DMS153 treated with DMSO at 0.1 percent for 48 hours (cell line): ENCODE results near the gene METRN.
A peak's percentile ranks its signal among the peaks of the same experiment; 100 is the strongest.
"Not testable (repeated sequence)": the region's sequence is repeated elsewhere in the genome, so short reads cannot be mapped to it uniquely, and the experiment has no call there.

Experiments used
- DNase-seq: peaks from one replicate; lab custom pipeline; 2025; ENCODE audit not compliant: unreplicated experiment; lab: John Stamatoyannopoulos, UW

METRN gene

DNA sequence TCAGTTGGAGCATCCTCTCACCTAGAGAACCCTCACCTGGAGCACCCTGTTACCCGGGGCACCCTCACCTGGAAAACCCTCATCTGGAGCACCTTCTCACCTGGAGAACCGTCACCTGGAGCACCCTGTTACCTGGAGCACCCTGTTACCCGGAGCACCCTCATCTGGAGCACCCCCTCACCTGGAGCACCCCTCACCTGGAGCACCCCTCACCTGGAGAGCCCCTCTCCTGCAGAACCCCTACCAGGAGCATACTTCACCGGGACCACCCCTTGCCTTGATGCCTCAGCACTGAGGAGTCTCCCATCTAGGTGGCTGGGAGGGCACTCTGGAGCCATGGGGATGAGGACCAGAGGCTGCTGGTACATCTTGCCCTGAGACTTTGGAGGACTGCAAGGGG lies 6.0 kb upstream of the METRN start:
- DNase-seq, result no peak

DNA sequence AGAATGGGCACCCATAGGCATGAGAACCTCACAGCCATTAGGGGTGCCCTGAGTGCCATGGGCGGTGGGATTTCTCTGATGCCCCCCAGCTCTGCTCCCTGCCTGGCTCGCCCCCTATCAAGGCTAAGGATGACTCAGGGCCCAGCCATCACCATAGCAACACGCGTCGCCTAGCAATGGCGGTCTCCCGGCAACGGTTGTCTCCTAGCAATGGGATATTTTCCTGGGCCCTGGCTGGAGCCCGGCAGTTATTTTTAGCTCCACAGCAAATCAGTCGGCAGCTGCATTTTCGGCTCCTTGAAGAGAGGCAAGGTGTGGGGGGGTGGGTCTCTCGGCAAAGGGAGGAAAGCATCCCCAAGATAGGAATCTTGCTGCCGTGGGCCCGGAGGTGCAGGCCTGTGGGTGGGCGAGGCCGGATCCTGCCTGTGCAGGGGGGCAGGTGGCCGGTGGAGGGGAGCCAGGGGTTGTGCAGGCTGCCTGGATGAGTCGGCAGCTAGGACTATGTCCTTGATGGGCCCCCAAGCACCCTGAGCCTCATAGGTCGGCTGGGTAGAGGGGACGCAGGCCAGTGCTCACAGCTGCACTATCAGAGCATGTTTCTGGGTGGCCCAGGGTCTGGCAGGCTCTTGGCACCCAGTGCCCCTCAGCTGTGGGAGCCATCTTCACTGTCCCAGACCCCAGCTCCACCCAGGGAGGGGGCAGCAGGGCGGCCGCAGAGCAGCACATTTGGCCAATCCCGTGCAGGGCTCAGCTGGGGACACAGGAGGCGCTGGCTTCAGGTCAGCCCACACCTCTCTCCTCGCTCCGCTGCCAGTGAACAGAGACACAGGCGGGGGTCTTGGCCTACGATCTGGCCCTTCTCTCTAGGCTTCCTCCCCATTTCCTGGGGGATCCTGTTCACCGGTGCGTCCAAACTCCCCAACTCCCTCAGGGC lies 5.1 kb upstream of the METRN start:
- peak; percentile 72 for DNase-seq

DNA sequence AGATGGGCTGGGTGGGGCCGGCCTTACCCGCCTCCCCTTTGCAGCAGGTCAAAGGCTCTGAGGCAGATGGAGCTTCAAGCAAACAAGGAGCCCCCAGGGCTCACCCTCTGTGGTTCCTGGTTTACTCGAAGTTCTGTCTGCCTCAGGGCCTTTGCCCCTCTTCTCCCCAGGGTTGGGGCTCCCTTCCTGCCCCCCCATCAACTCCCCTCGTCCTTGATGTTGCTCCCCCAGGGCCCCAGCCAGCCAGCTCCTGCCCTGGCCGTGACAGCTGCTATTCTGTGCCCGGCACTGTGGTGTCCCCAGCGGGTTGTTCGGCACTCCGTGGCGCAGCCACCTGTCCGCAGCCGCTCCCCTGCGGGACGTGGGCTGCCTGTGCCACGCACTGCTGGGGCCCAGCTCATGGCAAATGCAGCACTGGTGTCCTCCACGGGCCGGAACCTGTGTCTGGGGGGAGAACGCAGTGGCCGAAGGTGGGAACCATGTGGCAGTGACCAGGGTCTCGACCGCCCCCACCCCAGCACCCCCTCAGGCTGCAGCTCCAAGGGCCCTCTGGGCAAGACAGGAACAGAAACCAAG lies 4.3 kb upstream of the METRN start:
- no peak for DNase-seq

DNA sequence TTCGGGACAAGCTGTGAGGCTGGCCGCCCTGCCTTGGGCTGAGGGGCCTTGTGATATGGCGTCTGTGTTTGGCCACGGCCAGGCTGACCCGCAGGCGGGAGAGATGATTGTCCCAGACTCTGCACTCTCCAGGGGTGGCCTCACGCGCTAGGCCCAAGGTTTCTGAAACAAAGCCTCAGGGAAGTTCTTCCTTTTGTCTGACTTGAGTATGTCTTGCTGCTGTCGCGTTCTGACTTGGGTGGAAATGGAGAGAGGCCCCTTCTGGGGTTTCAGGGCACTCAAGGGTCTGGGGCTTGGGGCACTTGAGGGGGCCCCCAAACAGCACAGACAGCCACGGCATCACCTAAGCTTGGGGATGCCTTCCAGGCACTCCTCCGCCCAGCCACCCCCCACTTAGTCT lies 3.8 kb upstream of the METRN start:
- no peak for DNase-seq

DNA sequence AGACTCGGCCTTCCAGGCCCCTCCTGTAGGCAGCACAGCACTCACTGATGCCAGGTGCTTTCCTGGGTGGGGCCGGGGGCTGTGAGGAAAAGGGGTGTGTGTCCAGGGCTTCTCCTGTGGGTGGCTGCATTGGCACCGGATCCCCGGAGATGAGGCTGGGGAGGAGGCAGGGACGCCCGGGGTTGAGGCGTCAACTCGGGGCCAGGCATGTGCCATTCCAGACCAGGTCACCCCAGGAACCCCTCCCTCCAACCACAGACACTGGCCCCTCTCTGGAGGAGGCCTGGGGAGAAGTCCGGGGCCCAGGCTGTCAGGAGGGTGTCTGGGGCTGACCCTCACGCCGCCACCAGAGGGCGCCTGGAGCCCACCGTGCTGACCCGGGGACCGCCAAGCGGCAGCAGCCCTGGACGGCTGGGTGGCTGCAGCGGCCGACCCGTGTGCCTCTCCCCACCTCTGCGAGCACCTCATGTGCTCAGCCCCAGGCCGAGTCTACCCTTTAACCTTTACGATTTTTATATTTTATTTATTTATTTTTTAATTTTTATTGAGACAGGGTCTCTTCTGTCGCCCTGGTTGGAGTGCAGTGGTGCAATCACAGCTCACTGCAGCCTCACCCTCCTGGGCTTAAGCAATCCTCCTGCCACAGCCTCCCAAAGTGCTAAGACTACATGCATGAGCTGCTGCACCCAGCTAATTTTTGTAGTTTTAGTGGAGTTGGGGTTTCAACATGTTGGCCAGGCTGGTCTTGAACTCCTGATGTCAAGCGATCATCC lies 3.2 kb upstream of the METRN start:
- DNase-seq, result peak; percentile 37

DNA sequence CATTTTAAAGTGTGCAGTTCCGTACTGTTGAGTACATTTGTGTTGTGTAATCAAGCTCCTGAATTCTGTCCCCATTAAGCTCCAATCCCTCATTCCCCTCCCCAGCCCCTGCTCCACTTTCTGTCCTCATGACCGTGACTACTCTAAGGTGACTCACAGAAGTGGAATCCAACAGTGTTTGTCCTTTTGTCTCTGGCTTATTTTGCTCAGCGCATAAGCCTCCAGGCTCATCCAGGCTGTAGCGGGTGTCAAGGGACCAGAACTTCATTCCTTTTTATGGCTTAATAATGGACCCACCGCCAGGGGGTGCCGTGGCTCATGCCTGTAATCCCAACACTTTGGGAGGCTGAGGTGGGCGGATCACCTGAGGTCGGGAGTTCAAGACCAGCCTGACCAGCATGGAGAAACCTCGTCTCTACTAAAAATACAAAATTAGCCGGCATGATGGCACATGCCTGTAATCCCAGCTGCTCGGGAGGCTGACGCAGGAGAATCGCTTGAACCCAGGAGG lies 2.1 kb upstream of the METRN start:
- DNase-seq, result not testable (repeated sequence)

DNA sequence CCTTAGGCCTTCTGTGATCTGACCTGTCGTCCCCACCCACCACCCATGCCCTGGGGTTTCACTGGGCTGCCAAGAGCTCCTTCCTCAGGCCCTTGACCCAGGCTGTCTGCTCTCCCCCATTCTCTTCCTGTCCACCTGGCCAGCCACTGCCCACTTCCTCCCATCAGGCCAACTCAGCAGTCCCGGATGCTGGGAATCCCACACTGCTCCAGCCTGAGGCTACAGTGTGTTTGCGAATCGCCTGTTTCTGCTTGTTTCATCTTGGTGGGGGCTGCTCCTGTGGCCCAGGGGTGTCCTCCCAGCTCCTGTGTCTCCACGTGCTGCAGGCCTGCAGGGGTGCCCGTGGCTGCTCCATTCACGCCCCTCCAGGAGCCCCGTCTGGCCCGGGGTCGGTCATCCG lies 839 bp upstream of the METRN start:
- DNase-seq, result no peak

DNA sequence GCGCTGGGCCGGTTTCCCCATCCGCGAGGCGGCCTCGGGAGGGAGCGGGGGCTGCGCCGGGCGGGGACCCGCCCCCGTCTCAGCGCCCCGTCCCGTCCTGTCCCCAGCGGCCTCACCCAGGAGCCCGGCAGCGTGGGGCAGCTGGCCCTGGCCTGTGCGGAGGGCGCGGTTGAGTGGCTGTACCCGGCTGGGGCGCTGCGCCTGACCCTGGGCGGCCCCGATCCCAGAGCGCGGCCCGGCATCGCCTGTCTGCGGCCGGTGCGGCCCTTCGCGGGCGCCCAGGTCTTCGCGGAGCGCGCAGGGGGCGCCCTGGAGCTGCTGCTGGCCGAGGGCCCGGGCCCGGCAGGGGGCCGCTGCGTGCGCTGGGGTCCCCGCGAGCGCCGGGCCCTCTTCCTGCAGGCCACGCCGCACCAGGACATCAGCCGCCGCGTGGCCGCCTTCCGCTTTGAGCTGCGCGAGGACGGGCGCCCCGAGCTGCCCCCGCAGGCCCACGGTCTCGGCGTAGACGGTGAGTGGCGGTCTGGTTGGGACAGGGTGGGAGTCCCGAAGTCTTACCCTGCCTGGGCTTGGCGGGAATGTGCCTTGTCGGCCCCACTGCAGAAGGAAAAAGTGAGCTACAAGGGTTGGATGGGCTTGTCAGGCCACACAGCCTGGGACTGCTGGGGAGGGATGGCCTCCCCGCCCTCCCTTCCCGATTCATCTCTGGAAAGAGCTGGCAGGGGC lies 720 bp downstream of the METRN start:
- no peak for DNase-seq

DNA sequence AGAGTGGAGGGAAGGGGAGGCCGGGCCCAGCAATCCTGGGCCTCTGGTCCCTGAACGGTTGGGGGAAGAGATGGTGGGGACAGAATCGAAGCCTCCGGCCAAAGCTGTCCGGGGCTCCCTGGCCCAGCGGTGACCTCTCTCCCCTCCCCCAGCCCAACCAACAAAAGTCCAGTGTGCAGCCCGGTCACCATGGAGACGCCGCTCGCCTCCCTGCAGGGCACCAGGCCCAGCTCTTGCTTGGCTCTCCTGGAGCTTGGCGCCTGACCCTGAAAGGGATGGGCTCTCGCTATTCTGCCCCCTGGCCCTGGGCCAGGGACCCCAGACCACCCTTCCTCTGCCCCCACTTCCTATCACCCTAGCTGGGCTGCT lies 1.3 kb downstream of the METRN start:
- DNase-seq, result no peak

DNA sequence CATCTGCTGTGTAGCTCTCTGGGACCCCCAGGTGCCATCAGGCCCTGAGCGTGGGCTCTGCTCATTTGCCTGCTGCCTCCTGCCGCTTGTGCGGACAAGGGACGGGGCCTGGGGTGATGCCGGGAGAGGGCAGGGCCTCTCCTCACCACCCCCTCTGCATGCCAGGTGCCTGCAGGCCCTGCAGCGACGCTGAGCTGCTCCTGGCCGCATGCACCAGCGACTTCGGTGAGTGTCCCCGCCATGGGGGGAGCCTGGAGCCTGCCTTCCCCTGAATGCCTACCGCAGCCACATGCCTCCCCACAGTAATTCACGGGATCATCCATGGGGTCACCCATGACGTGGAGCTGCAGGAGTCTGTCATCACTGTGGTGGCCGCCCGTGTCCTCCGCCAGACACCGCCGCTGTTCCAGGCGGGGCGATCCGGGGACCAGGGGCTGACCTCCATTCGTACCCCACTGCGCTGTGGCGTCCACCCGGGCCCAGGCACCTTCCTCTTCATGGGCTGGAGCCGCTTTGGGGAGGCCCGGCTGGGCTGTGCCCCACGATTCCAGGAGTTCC lies 1.9 kb downstream of the METRN start:
- no peak for DNase-seq

DNA sequence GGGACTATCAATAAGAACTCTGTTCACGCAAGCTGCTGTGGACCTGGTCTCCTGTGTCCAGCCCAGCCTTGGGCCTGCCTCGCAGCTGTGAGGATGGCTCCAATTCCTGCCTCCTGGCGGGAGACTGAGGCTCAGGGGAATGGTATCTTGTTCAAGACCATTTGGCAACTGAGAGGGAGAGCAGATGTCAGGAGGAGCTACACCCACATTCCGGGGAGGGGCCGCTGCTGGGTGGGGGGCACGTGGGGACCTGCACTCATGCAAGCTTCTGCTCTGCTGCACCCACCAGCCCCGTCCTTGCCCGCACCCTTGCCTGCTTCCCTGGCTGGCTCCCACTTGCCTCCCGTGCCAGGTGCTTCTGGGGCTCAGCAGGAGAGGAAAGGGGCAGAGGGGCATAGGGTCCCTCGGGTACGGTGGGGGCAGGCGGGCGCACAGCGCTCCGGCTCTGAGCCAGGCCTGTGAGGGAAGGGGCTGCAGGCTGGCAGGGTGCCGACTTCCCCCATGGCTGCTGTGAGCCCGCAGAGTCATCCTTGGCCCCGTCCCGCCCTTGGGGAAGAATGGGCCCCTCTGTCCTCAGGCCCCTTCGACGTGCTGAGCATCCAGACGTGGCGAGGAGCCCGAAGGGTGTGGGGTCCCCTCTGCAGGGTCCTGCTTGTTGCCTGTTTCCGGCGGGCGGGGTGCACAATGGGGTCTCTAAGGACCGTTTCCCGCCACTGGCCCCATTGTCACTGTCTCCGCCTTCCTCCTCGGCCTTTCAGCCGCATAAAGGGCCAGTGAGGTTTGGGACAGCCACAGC lies 2.7 kb downstream of the METRN start:
- no peak for DNase-seq

DNA sequence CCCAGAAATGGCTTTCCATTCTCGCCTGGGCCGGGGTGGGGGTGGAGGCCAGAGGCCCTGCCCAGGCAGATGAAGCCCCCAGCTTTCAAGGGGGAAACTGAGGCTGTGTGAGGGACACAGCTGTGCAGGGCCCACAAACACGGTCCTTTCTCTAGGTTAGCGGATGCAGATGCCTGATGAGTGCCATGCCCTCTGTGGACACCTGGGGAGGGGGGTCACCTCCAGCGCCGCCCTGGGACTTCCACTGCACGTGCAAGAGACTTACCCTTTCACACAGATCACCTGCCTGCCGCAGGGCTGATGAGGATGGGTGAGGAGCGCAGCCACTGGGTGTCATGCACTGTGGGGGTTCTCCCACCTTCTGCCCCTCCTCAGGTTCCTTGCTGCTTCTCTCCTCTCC lies 3.5 kb downstream of the METRN start:
- no peak for DNase-seq

DNA sequence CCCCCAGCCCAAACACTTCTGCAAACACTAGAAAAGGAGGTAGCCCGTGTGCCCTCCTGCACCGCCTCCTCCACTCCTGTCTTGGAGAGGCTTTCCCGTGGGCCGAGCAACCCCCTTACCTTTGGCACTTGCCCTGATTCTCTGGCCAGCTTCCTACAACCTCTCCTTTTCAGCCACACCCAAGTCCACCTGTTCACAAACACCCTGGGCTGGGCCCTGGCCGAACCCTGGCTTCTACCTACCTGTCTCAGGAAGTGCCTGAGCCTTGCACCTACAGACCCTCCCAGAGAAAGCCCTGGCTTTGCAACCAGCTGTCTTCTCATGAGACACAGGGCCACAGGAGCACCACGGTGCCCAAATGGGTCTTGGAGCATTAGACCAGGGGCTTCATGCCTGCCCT lies 4.0 kb downstream of the METRN start:
- DNase-seq, result no peak

DNA sequence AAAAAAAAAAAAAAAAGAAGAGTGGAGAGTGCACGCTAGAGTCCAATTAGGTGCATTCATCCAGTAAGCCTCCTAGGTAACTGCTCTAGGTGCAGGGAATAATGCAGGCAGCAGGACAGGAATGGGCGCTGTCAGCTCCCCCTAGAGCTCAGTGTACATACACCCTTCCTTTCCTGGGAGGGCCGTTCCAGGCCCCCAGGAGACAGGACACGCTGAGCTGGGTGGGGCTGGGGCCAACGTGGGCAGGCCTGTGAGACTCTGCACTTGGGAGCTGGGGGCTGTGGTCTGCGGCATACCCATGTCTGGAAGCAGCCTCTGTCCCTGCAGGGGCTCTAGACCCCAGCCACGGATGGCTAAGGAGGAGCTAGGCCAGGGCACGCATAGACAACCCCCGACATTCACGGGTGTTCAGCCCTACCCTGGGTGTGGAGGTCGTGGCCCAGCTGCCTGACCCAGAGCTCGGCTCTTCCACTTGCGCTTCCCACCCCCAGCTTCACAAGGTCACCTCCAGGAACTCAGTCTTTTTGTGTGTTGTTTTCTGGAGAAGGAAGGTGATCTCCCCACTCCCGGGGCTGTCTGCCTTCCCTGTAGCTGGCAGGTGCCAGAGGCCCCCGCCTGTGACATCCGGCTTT lies 5.0 kb downstream of the METRN start:
- DNase-seq, result no peak

DNA sequence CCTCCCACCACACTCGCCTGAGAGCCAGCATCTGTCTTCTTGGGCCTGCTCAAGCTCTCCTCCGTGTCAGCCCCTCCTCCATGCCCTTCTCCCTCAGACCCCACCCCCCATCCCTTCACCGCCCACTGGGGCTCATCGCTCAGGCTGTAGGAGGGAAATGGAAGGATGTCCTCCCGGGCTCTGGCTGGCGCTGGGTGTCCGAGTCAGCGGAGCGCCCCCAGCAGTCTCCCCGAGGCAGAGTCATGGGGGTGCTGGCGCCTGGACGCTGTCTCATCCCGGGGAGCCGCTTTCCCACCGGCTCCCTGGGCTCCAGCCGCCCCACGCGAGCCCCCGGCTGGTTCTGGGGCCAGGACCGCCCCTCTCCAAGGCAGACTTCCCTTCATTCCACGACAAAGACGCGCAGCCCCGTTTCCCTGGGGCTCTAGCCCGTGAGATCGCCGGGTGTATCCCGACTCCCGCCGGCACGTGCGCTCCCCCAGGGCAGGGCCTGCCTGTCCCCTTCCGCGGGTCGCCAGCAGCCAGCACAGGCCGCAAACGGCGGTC lies 5.6 kb downstream of the METRN start:
- peak; percentile 14 for DNase-seq

DNA sequence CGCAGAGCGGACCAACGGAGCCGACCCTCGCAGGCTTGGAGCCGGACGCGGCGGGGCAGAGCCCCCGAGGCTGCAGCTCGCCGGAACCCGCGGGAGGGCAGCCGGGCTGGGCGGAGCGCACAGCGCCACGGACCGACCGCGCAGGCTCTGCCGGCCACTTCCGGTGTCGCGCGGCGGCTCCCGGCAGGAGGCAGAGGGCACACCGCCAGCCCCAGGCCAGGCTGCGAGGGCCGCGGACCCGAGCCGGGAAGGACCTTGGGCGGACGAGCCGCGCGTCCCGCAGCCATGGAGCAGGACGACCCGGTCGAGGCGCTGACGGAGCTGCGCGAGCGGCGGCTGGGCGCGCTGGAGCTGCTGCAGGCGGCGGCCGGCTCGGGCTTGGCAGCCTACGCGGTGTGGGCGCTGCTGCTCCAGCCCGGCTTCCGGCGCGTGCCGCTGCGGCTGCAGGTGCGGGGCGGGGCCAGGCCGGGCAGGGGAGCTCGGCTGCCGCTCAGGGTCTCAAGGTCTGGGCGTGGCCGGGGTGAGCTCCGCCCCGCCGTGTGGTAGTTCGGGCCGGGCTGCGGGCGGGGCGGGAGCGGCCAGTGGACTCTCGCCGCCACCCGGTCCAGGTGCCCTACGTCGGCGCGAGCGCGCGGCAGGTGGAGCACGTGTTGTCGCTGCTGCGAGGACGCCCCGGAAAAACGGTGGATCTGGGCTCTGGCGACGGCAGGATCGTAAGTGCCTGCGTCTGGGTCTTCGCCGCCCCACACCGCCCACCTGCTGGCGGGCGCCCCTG lies 6.3 kb downstream of the METRN start, which contains the start of gene ANTKMT:
TSS of gene ANTKMT (plus strand) at position 157 of the 775 bp plus-strand sequence. CDS start at position 286, 129 bp downstream.
- DNase-seq, result peak; percentile 85

DNA sequence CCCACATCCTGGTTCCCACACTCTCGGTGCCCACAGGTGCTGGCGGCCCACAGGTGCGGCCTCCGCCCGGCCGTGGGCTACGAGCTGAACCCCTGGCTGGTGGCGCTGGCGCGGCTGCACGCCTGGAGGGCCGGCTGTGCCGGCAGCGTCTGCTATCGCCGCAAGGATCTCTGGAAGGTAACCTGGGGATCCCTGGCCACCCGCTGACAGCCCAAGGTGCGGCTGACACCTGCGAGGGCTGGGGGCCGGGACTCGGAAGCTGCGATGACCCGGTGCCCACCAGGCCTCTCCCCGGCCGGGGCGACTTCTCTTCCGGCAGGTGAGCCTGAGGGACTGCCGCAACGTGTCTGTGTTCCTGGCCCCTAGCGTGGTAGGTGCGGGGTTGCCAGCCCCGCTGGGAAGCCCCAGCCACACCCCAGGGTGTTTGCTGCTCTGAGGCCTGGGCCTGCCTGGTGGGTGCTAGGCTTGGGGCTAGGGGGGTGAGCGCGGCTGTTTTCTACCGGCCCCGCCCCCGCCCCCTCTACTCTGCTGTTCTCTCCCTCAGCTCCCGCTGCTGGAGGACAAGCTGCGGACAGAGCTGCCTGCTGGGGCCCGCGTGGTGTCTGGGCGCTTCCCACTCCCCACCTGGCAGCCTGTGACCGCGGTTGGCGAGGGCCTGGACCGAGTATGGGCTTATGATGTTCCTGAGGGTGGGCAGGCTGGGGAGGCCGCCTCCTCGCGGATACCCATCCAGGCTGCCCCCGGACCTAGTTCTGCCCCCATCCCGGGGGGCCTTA lies 7.0 kb downstream of the METRN start:
- no peak for DNase-seq
